GM15510 (cell line): Measurements from ENCODE around the gene MTNR1B.

Experiments
- POLR2A ChIP-seq: IDR thresholded peaks from 3 replicates; pipeline ENCODE4 v1.6.1; 2011; ENCODE audit warnings: borderline replicate concordance; ENCODE audit not compliant: insufficient read length; ENCODE audit errors: extremely low read depth

Gene MTNR1B

GRCh38 chr11:93005239-93005638, 35.8 kb downstream of the MTNR1B start:
- no peak for TF ChIP-seq POLR2A

DNA sequence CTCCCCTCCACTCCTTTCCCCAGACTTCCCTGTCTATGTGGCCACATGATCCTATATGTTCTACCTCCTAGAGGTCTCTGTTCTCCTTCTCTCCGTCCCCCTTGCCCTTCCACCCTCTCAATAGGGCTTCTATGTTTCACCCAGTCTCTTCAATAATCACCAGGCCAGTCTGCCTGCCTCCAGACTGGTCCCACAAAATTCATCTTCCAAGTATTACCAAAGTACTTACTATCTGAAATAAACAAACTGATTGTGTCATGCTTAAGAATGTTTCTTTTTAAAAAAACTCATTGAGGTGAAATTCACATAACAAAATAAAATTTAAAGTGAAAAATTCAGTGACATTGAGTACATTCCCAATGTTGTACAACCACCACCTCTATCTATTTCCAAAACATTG, 44.2 kb downstream of the MTNR1B start:
- TF ChIP-seq POLR2A, result no peak

DNA sequence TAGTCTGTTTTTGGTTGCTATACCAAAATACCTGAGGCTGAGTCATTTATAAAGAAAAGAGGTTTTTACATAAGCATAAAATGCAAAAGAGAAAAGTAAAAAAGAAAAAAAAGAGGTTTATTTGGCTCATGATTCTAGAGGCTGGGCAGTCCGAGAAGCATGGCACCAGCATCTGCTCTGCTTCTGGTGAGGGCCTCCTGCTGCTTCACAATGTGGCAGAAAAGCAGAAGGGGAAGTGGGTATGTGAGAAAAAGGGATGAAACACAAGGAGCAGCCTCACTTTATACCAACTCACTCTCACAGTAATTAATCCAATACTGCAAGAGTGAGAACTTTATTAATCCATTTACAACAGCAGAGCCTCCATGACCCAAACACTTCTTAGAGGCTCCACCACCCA, 47.1 kb downstream of the MTNR1B start:
- TF ChIP-seq POLR2A, result no peak

- TF ChIP-seq POLR2A, result no peak
Observed at GRCh38 chr11:93017821-93018690, 48.6 kb downstream of the MTNR1B start.

DNA sequence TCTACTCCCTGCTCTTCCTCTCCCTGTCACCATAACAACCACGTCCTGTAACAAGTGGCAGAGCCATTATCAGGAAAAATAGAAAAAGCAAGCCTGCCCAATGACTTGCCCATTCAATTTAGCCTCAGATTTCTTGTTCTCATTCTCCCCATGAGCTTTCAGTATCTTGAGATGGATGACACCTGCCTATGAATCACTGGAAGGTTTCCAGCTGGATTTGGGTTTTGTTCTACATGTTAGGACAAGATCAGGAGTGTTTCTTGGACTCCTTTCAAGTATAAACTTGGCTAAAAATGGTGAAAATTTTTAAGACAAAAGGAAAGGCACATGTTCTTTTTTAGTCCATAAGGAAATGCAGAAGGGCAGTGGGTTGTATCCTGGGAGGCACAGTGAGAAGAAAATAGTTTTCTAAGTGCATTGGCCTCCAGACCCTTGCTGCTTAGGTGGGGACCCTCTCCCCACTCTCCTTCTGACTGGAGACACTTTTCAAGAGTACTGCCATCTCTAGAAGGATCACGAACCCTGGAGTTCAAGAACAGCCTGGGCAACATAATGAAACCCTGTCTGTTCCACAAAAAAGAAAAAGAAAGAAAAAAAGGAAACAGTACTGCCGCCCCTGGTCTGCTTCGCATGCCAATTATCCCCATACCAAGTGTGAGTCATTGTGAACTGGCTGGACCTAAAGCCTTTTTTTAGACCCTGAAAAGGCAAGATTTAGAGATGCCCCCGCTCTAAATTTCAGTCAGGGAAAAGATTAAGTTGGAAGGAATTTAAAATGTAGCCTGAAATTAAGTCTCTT, 51.0 kb downstream of the MTNR1B start:
- no peak for TF ChIP-seq POLR2A

DNA sequence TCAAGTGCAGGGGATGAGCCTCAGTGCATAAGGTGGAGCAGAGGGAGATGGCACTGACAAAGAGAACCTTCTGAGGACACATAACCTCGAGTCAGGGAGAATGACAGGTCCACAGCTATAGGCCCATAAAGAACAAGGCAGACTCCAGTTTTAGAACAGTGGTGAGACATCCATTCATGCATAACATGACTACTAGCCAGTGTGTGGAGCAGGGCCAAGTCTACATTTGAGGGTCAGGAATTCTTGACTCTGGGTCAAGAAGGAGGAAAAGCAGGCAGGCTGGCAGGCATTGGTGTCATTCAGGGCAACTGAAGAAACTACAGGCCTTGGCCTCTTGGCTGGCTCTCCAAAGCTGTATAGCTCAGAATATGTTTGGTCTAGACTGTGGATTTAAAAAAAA, 54.9 kb downstream of the MTNR1B start:
- no peak for TF ChIP-seq POLR2A

DNA sequence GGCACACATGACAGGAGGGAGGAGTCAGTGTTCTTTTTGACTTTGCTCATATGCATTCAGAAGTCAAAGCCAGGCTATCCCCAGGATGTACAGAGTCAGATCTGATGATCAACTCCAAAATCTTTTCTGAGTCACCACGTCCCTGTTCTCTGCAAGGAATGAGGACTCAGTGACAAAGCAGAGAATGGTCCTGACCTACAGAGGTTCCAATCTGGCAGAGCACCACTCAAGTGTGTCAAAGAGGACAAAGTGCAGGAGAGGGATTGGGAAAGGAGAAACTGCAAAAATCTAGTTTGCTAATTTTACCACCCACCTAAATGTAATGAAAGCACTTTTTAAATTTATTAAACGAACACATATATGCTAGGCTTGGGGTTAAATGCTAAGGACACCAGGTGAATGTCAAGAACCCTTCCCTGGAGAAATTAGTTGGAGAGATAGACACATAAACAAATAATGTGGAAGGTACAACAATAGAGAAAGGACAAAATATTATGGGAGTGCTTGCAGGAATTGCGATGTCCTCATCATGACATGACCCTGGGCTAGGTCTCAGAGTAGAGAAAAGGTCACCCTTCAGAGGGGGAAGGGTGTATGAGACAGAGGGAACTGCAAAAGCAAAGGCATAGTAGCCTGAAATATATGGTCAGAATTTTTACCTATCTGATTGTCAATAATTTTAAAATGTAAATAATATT, 56.3 kb downstream of the MTNR1B start:
- no peak for TF ChIP-seq POLR2A

GRCh38 chr11:93028960-93029522, 59.6 kb downstream of the MTNR1B start:
- no peak for TF ChIP-seq POLR2A

- no peak for TF ChIP-seq POLR2A
Observed at GRCh38 chr11:93031386-93031785, 61.9 kb downstream of the MTNR1B start.
